Mesenchymal stem cell (in vitro differentiated cells and primary cell): ENCODE measurements around the gene NRF1.
A peak's percentile ranks its signal among the peaks of the same experiment; 100 is the strongest.

Experiments
- DNase-seq: peaks from one replicate; pipeline ENCODE4 v3.0.0-alpha.2; 2013
- H2AFZ ChIP-seq: one replicate; pipeline ENCODE4 v1.6.1; 2013; ENCODE audit warnings: low read depth, mild to moderate bottlenecking, control low read depth, inconsistent platforms, low read length, moderate library complexity
- H2AK5ac ChIP-seq: 2 replicates; pipeline ENCODE4 v1.6.1; 2013; ENCODE audit warnings: low read length, moderate library complexity, mild to moderate bottlenecking, inconsistent platforms; ENCODE audit not compliant: severe bottlenecking
- H2BK120ac ChIP-seq: one replicate; pipeline ENCODE4 v1.6.1; 2013; ENCODE audit warnings: low read depth, mild to moderate bottlenecking, inconsistent platforms, low read length, moderate library complexity
- H2BK12ac ChIP-seq, 2 experiments: one replicate each; pipeline ENCODE4 v1.6.1; 2013; ENCODE audit warnings: inconsistent platforms in 2 of 2, low read length in 2 of 2, mild to moderate bottlenecking in 2 of 2, moderate library complexity in 2 of 2, control low read depth in 1 of 2
- H2BK15ac ChIP-seq: one replicate; pipeline ENCODE4 v1.6.1; 2013; ENCODE audit warnings: mild to moderate bottlenecking, low read depth, inconsistent platforms; ENCODE audit not compliant: poor library complexity, severe bottlenecking
- H2BK5ac ChIP-seq: 2 replicates; pipeline ENCODE4 v1.6.1; 2013; ENCODE audit warnings: low read depth, mild to moderate bottlenecking, low read length, control low read depth, inconsistent platforms; ENCODE audit not compliant: poor library complexity, severe bottlenecking
- H3K14ac ChIP-seq, 2 experiments: one replicate each; pipeline ENCODE4 v1.6.1; 2013; ENCODE audit warnings: inconsistent platforms in 2 of 2, low read length in 2 of 2, control low read depth in 1 of 2, mild to moderate bottlenecking in 1 of 2, moderate library complexity in 1 of 2
- H3K18ac ChIP-seq, 2 experiments: one replicate each; pipeline ENCODE4 v1.6.1; 2013; ENCODE audit warnings: inconsistent platforms in 2 of 2, low read length in 2 of 2, control low read depth in 1 of 2, low read depth in 1 of 2, mild to moderate bottlenecking in 1 of 2
- H3K23ac ChIP-seq, 2 experiments: one replicate each; pipeline ENCODE4 v1.6.1; 2013; ENCODE audit warnings: inconsistent platforms in 2 of 2, low read length in 2 of 2, mild to moderate bottlenecking in 2 of 2, moderate library complexity in 2 of 2, control low read depth in 1 of 2
- H3K27ac ChIP-seq: 2 replicates; pipeline ENCODE4 v1.5.1; 2013; ENCODE audit warnings: mild to moderate bottlenecking, moderate library complexity, low read length, control low read depth, inconsistent platforms; ENCODE audit not compliant: poor library complexity, severe bottlenecking
- H3K27me3 ChIP-seq, 2 experiments: 2 replicates each; pipeline versions ENCODE4 v1.6.1 to v1.7.0; 2013; ENCODE audit warnings: low read length in 2 of 2, mild to moderate bottlenecking in 2 of 2, moderate library complexity in 2 of 2, control low read depth in 1 of 2, inconsistent platforms in 1 of 2; ENCODE audit not compliant: control insufficient read depth in 1 of 2, insufficient read depth in 1 of 2
- H3K36me3 ChIP-seq, 2 experiments: 2 replicates each; pipeline versions ENCODE4 v1.6.1 to v1.7.0; 2013; ENCODE audit warnings: low read length in 2 of 2, control low read depth in 1 of 2, inconsistent platforms in 1 of 2, low read depth in 1 of 2, mild to moderate bottlenecking in 1 of 2; ENCODE audit not compliant: insufficient read depth in 2 of 2, control insufficient read depth in 1 of 2
- H3K4ac ChIP-seq, 2 experiments: one replicate each; pipeline ENCODE4 v1.6.1; 2013; ENCODE audit warnings: inconsistent platforms in 2 of 2, low read length in 2 of 2, mild to moderate bottlenecking in 2 of 2, moderate library complexity in 2 of 2, control low read depth in 1 of 2, low read depth in 1 of 2
- H3K4me1 ChIP-seq: 2 replicates; pipeline ENCODE4 v1.6.1; 2013; ENCODE audit warnings: low read depth, low read length, control low read depth; ENCODE audit not compliant: control insufficient read depth, insufficient read depth
- H3K4me2 ChIP-seq: 2 replicates; pipeline ENCODE4 v1.6.1; 2013; ENCODE audit warnings: low read length, mild to moderate bottlenecking, inconsistent platforms; ENCODE audit not compliant: poor library complexity, severe bottlenecking
- H3K4me3 ChIP-seq, 2 experiments: 2 replicates each; pipeline versions ENCODE4 v1.5.1 to v1.7.0; 2013; ENCODE audit warnings: low read length in 2 of 2, mild to moderate bottlenecking in 2 of 2, control low read depth in 1 of 2, low read depth in 1 of 2; ENCODE audit not compliant: insufficient read depth in 1 of 2
- H3K79me1 ChIP-seq: replicated peaks from 2 replicates; pipeline ENCODE4 v1.6.1; 2013; ENCODE audit warnings: mild to moderate bottlenecking, control low read depth, low read length, inconsistent platforms; ENCODE audit not compliant: poor library complexity, severe bottlenecking
- H3K9ac ChIP-seq: 2 replicates; pipeline ENCODE4 v1.7.0; 2013; ENCODE audit warnings: mild to moderate bottlenecking, low read length, moderate library complexity
- H3K9me3 ChIP-seq: 2 replicates; pipeline ENCODE4 v1.7.0; 2013; ENCODE audit warnings: mild to moderate bottlenecking, low read length; ENCODE audit not compliant: control insufficient read depth
- H4K8ac ChIP-seq: one replicate; pipeline ENCODE4 v1.6.1; 2013; ENCODE audit warnings: inconsistent platforms, mild to moderate bottlenecking, low read length, moderate library complexity
- H4K91ac ChIP-seq: one replicate; pipeline ENCODE4 v1.6.1; 2013; ENCODE audit warnings: mild to moderate bottlenecking, low read length, inconsistent platforms
- WGBS: methylation state at CpG from one replicate; pipeline ENCODE4 v1.1.7; 2013; ENCODE audit warnings: mixed read lengths; 5-methylcytosine and 5-hydroxymethylcytosine counted together

Gene NRF1

GRCh38 chr7:129643550-129644170, 32.1 kb downstream of the NRF1 start:
- H3K18ac ChIP-seq = no peak overlapping the region
- 64% methylated on average over 4 of the region's 6 CpGs for WGBS
- H3K14ac ChIP-seq = no peak overlapping the region
- H3K79me1 ChIP-seq = peaks cover 14% of the 10 kb centered on the region
- no peaks in the 10 kb centered on the region for H3K9me3 ChIP-seq
- no peak overlapping the region for H2BK120ac ChIP-seq
- H2AK5ac ChIP-seq = no peak overlapping the region
- peak overlapping the region; percentile 33 for H3K9ac ChIP-seq
- no peak overlapping the region for H2BK15ac ChIP-seq
- H3K4me2 ChIP-seq = no peak overlapping the region
- no peaks in the 10 kb centered on the region for H3K27me3 ChIP-seq
- H2BK12ac ChIP-seq = no peak overlapping the region
- no peaks in the 10 kb centered on the region for H3K36me3 ChIP-seq
- H4K91ac ChIP-seq = no peak overlapping the region
- peak overlapping the region in 1 of 2 experiments; percentile 38 for H3K4me3 ChIP-seq
- H3K23ac ChIP-seq = no peak overlapping the region
- H3K4ac ChIP-seq = no peak overlapping the region
- no peak overlapping the region for H4K8ac ChIP-seq
- no peak for DNase-seq
- no peak overlapping the region for H2AFZ ChIP-seq
- no peak overlapping the region for H3K27ac ChIP-seq
- H2BK5ac ChIP-seq = no peak overlapping the region
- peaks cover 3% of the 10 kb centered on the region for H3K4me1 ChIP-seq

- peak; percentile 69 for DNase-seq
- Histone ChIP-seq H3K4me1 (peaks cover 3% of the 10 kb centered on the region), H3K36me3 (no peaks in the 10 kb centered on the region), H2BK5ac (no peak overlapping the region), H2BK15ac (no peak overlapping the region), H3K4me2 (no peak overlapping the region), H3K4me3 (no peak overlapping the region), H3K4ac (no peak overlapping the region), H3K79me1 (peaks cover 16% of the 10 kb centered on the region), H3K27ac (no peak overlapping the region), H3K14ac (no peak overlapping the region), H3K9me3 (no peaks in the 10 kb centered on the region), H3K27me3 (no peaks in the 10 kb centered on the region), H2AK5ac (no peak overlapping the region), H4K8ac (no peak overlapping the region), H2BK12ac (no peak overlapping the region), H2AFZ (no peak overlapping the region), H3K9ac (no peak overlapping the region), H3K23ac (no peak overlapping the region), H2BK120ac (no peak overlapping the region), H4K91ac (no peak overlapping the region), H3K18ac (no peak overlapping the region)
- WGBS = no CpG with 5 or more reads among the region's 2 CpGs
Measured at GRCh38 chr7:129644634-129645230, 33.2 kb downstream of the NRF1 start.

GRCh38 chr7:129646369-129647021, 35.0 kb downstream of the NRF1 start:
- Histone ChIP-seq H3K4ac (no peak overlapping the region), H2AFZ (no peak overlapping the region), H3K9me3 (no peaks in the 10 kb centered on the region), H3K27ac (peak overlapping the region; percentile 39), H3K4me2 (no peak overlapping the region), H4K91ac (no peak overlapping the region), H3K4me3 (no peak overlapping the region), H4K8ac (no peak overlapping the region), H2BK120ac (no peak overlapping the region), H3K14ac (no peak overlapping the region), H2BK5ac (no peak overlapping the region), H3K23ac (no peak overlapping the region), H2AK5ac (no peak overlapping the region), H3K27me3 (no peaks in the 10 kb centered on the region), H2BK12ac (no peak overlapping the region), H3K36me3 (no peaks in the 10 kb centered on the region), H3K79me1 (peaks cover 15% of the 10 kb centered on the region), H3K18ac (no peak overlapping the region), H3K4me1 (peaks cover 3% of the 10 kb centered on the region), H2BK15ac (no peak overlapping the region), H3K9ac (no peak overlapping the region)
- DNase-seq = no peak
- WGBS = 95% methylated on average over 4 of the region's 4 CpGs

GRCh38 chr7:129649128-129649690, 37.7 kb downstream of the NRF1 start:
- Histone ChIP-seq H2AK5ac (no peak overlapping the region), H4K8ac (no peak overlapping the region), H3K4me3 (no peak overlapping the region), H2BK5ac (no peak overlapping the region), H2AFZ (no peak overlapping the region), H3K4me2 (no peak overlapping the region), H3K23ac (no peak overlapping the region), H3K4me1 (peaks cover 1% of the 10 kb centered on the region), H3K18ac (no peak overlapping the region), H3K14ac (no peak overlapping the region), H3K27me3 (no peaks in the 10 kb centered on the region), H3K36me3 (no peaks in the 10 kb centered on the region), H3K4ac (no peak overlapping the region), H2BK12ac (no peak overlapping the region), H3K79me1 (peaks cover 17% of the 10 kb centered on the region), H2BK120ac (no peak overlapping the region), H3K9ac (no peak overlapping the region), H2BK15ac (no peak overlapping the region), H3K9me3 (no peaks in the 10 kb centered on the region), H3K27ac (no peak overlapping the region), H4K91ac (no peak overlapping the region)
- DNase-seq = no peak
- WGBS = no CpG with 5 or more reads among the region's 1 CpG
